ENCODE results near the gene KCNJ15. TPM values are rescaled to one million over a fixed set of nuclear protein-coding genes. Genes with fewer than 3 reads are reported as not detected.

Gene KCNJ15
- total RNA-seq, 1 experiment from 2014 or later = not detected

DNA sequence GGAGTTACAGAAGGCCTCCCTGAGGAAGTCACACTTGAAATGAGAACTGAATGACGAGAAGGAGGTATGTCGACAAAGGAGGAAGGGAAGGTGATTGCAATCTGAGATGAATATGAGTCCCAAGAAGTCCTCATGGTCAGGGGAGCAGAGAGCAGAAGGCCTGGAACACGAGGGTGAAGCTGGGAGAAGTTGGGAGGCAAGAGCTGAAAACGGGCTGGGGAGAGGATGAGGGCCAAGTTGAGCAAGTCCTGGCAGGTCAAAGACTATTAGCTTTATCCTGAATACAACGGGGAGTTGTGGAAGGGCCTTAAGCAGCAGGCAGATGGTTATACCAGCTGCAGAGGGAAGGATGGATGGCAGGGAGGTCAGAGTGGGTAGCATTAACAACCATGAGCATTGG lies 89.5 kb downstream of the KCNJ15 start:
- TF ChIP-seq JUND (IDR thresholded peaks at IDR 0.05) (no peak), EGR1 (IDR thresholded peaks at IDR 0.05; ENCODE audit: low read depth) (no peak), ZNF274 (IDR thresholded peaks at IDR 0.05; ENCODE audit: low read depth, low read length) (no peak), SRF (IDR thresholded peaks at IDR 0.05; ENCODE audit: low read depth) (no peak), RAD21 (IDR thresholded peaks at IDR 0.05; ENCODE audit: low read depth) (no peak)
- TF ChIP-seq, protein P1, sequence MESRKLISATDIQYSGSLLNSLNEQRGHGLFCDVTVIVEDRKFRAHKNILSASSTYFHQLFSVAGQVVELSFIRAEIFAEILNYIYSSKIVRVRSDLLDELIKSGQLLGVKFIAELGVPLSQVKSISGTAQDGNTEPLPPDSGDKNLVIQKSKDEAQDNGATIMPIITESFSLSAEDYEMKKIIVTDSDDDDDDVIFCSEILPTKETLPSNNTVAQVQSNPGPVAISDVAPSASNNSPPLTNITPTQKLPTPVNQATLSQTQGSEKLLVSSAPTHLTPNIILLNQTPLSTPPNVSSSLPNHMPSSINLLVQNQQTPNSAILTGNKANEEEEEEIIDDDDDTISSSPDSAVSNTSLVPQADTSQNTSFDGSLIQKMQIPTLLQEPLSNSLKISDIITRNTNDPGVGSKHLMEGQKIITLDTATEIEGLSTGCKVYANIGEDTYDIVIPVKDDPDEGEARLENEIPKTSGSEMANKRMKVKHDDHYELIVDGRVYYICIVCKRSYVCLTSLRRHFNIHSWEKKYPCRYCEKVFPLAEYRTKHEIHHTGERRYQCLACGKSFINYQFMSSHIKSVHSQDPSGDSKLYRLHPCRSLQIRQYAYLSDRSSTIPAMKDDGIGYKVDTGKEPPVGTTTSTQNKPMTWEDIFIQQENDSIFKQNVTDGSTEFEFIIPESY (IDR thresholded peaks at IDR 0.05; ENCODE audit: extremely low read depth, insufficient replicate concordance, low read length) = no peak
- H3K36me3 ChIP-seq (ENCODE audit: control insufficient read depth in 1 of 2, insufficient read depth in 2 of 2, low read length in 2 of 2) = no peaks in the 10 kb centered on the region
- H3K79me2 ChIP-seq (ENCODE audit: insufficient read depth, low read length) = no peaks in the 10 kb centered on the region
- no peaks in the 10 kb centered on the region for H3K9me2 ChIP-seq (ENCODE audit: insufficient read depth)
- no peaks in the 10 kb centered on the region for H4K20me1 ChIP-seq (ENCODE audit: insufficient read depth)
- ChIA-PET RAD21 (ENCODE audit: low non-redundant PET in 1 of 2, low total read pairs in 2 of 2, uncharacterized antibody in 2 of 2, unreplicated experiment in 2 of 2) (no interaction called here), CTCF (no interaction called here), POLR2A (no interaction called here)
- no peak overlapping the region for H2AFZ ChIP-seq (ENCODE audit: low read depth, low read length, poor library complexity, severe bottlenecking)
- no peak for ATAC-seq
- DNase-seq (ENCODE audit: low read depth, low spot score) = no peak
- H3K4me2 ChIP-seq (ENCODE audit: low read length) = no peak overlapping the region
- no peaks in the 10 kb centered on the region for H3K9me3 ChIP-seq (ENCODE audit: control insufficient read depth in 1 of 2, insufficient read depth in 1 of 2, low read depth in 1 of 2, low read length in 2 of 2)
- peaks cover 4% of the 10 kb centered on the region; the same call in 1 of the 2 replicates for H3K27me3 ChIP-seq (ENCODE audit: insufficient read depth, low read length)
- no peaks in the 10 kb centered on the region for H3K4me1 ChIP-seq (ENCODE audit: control insufficient read depth in 1 of 2, insufficient read depth in 2 of 2, low read length in 2 of 2)
- no TSS peak for BruUV-seq (replicated peaks)
- H3K4me3 ChIP-seq (replicated peaks in 1 of 2; ENCODE audit: low read depth in 1 of 2, low read length in 2 of 2) = no peak overlapping the region
- no peak overlapping the region for H3K9ac ChIP-seq (ENCODE audit: low read length)
- intact Hi-C loops (cut with micrococcal nuclease) = no loop called here
- no peak overlapping the region for H3K27ac ChIP-seq (ENCODE audit: low read depth, low read length)

DNA sequence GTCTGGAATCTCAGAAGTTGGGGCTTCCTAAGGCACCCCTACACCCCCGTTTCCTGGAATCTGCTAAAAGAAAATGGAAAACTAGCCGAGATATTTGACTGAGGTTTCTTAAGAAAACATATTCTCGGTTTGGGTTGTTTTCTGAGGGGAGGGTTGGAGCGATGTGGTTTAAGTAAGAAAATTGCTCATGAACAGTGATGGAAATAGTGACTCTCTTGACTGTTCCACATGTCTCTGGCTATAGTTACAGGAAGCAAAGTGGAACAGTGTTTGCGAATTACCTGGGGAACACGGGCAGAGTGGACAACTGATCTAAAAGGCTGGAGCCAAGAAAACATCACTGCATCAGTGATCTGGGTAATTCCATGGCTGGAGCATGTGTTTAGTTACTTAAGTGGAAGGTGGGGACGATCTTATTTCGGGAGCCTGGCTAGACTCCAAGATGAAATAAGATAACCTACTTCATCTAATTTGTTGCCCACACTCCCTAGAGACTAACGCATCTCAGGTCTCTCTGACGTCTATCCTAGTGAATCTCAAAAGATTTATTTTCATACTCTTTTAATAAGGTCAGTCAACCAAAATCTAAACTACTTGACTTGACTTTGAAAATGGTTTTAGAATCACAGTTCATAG lies 92.4 kb downstream of the KCNJ15 start:
- Histone ChIP-seq H3K79me2 (ENCODE audit: insufficient read depth, low read length) (no peaks in the 10 kb centered on the region), H4K20me1 (ENCODE audit: insufficient read depth) (no peaks in the 10 kb centered on the region), H3K4me1 (ENCODE audit: control insufficient read depth in 1 of 2, insufficient read depth in 2 of 2, low read length in 2 of 2) (no peaks in the 10 kb centered on the region; a peak in 1 of 4 replicates), H3K36me3 (ENCODE audit: control insufficient read depth in 1 of 2, insufficient read depth in 2 of 2, low read length in 2 of 2) (no peaks in the 10 kb centered on the region), H3K9me3 (ENCODE audit: control insufficient read depth in 1 of 2, insufficient read depth in 1 of 2, low read depth in 1 of 2, low read length in 2 of 2) (no peaks in the 10 kb centered on the region), H3K9me2 (ENCODE audit: insufficient read depth) (no peaks in the 10 kb centered on the region), H3K4me2 (ENCODE audit: low read length) (no peak overlapping the region), H3K4me3 (replicated peaks in 1 of 2; ENCODE audit: low read depth in 1 of 2, low read length in 2 of 2) (no peak overlapping the region), H3K27ac (ENCODE audit: low read depth, low read length) (no peak overlapping the region), H2AFZ (ENCODE audit: low read depth, low read length, poor library complexity, severe bottlenecking) (no peak overlapping the region), H3K9ac (ENCODE audit: low read length) (no peak overlapping the region), H3K27me3 (ENCODE audit: insufficient read depth, low read length) (peaks cover 4% of the 10 kb centered on the region; the same call in 1 of the 2 replicates)
- RAD21 ChIA-PET (ENCODE audit: low non-redundant PET in 1 of 2, low total read pairs in 2 of 2, uncharacterized antibody in 2 of 2, unreplicated experiment in 2 of 2) = no interaction called here
- POLR2A ChIA-PET = no interaction called here
- TF ChIP-seq, protein P2, sequence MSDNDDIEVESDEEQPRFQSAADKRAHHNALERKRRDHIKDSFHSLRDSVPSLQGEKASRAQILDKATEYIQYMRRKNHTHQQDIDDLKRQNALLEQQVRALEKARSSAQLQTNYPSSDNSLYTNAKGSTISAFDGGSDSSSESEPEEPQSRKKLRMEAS (IDR thresholded peaks at IDR 0.05) = no peak
- TF ChIP-seq ELF1 (IDR thresholded peaks at IDR 0.05; ENCODE audit: borderline replicate concordance, low read depth) (no peak), EZH2phosphoT487 (IDR thresholded peaks at IDR 0.05; ENCODE audit: borderline replicate concordance) (no peak), SRF (IDR thresholded peaks at IDR 0.05; ENCODE audit: low read depth) (no peak), RAD21 (IDR thresholded peaks at IDR 0.05; ENCODE audit: low read depth) (no peak), SP1 (IDR thresholded peaks at IDR 0.05; ENCODE audit: low read depth) (no peak), CBX3 (IDR thresholded peaks at IDR 0.05; ENCODE audit: low read depth) (no peak), ZFX (IDR thresholded peaks at IDR 0.05) (no peak), EZH2 (IDR thresholded peaks at IDR 0.05) (no peak), JUND (IDR thresholded peaks at IDR 0.05) (no peak), YY1 (IDR thresholded peaks at IDR 0.05; ENCODE audit: extremely low read depth, insufficient replicate concordance, low read depth, low read length) (no peak), TCF7L2 (IDR thresholded peaks at IDR 0.05; ENCODE audit: borderline replicate concordance, extremely low read depth, insufficient read depth, insufficient read length) (no peak), EGR1 (IDR thresholded peaks at IDR 0.05; ENCODE audit: low read depth) (no peak), POLR2A (IDR thresholded peaks at IDR 0.05; ENCODE audit: borderline replicate concordance, extremely low read depth, insufficient read depth, insufficient read length) (no peak), CEBPB (IDR thresholded peaks at IDR 0.05; ENCODE audit: low read depth) (no peak), ZNF274 (IDR thresholded peaks at IDR 0.05; ENCODE audit: low read depth, low read length) (no peak)
- TF ChIP-seq, protein P3, sequence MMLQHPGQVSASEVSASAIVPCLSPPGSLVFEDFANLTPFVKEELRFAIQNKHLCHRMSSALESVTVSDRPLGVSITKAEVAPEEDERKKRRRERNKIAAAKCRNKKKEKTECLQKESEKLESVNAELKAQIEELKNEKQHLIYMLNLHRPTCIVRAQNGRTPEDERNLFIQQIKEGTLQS (IDR thresholded peaks at IDR 0.05) = no peak
- CTCF ChIA-PET = no interaction called here
- no TSS peak for BruUV-seq (replicated peaks)
- intact Hi-C loops (cut with micrococcal nuclease) = no loop called here
- no peak for DNase-seq (ENCODE audit: low read depth, low spot score)
- no peak for ATAC-seq

Data from HCT116 (cell line).